NK-92 treated with Interleukin-12 subunit alpha and Interleukin-12 subunit beta, amount 100 ng/mL, for 24 hours (cell line): ENCODE data around the gene HAUS3.
"Not testable (repeated sequence)": the region's sequence is repeated elsewhere in the genome, so short reads cannot be mapped to it uniquely, and the experiment has no call there.

Experiments
- DNase-seq: peaks from one replicate; lab custom pipeline; 2025; lab: John Stamatoyannopoulos, UW

Gene HAUS3

GRCh38 chr4:2275546-2276251 lies 33.8 kb upstream of the HAUS3 start:
- no peak for DNase-seq

- not testable (repeated sequence) for DNase-seq
Measured at GRCh38 chr4:2275044-2275397, 33.1 kb upstream of the HAUS3 start.

- DNase-seq: no peak
Measured at GRCh38 chr4:2274320-2275043, 32.6 kb upstream of the HAUS3 start.

GRCh38 chr4:2273657-2274319 lies 31.9 kb upstream of the HAUS3 start:
- no peak for DNase-seq

GRCh38 chr4:2273221-2273620 lies 31.3 kb upstream of the HAUS3 start:
- DNase-seq: no peak

GRCh38 chr4:2272828-2273120 lies 30.9 kb upstream of the HAUS3 start:
- no peak for DNase-seq

GRCh38 chr4:2272026-2272827 lies 30.3 kb upstream of the HAUS3 start:
- no peak for DNase-seq

- DNase-seq: no peak
Measured at GRCh38 chr4:2271279-2272025, 29.5 kb upstream of the HAUS3 start.

- no peak for DNase-seq
Measured at GRCh38 chr4:2270341-2271165, 28.6 kb upstream of the HAUS3 start.

GRCh38 chr4:2269618-2270163 lies 27.8 kb upstream of the HAUS3 start:
- DNase-seq: no peak

- no peak for DNase-seq
Measured at GRCh38 chr4:2269206-2269531, 27.2 kb upstream of the HAUS3 start.

- no peak for DNase-seq
Measured at GRCh38 chr4:2268357-2269205, 26.7 kb upstream of the HAUS3 start.

- no peak for DNase-seq
Measured at GRCh38 chr4:2267841-2268240, 25.9 kb upstream of the HAUS3 start.

- DNase-seq: no peak
Measured at GRCh38 chr4:2267320-2267811, 25.4 kb upstream of the HAUS3 start.

- DNase-seq: no peak
Measured at GRCh38 chr4:2266821-2267220, 24.9 kb upstream of the HAUS3 start.

GRCh38 chr4:2266181-2266580 lies 24.3 kb upstream of the HAUS3 start:
- no peak for DNase-seq

- DNase-seq: no peak
Measured at GRCh38 chr4:2265113-2266110, 23.5 kb upstream of the HAUS3 start.

GRCh38 chr4:2264481-2265041 lies 22.6 kb upstream of the HAUS3 start:
- no peak for DNase-seq
